Activated T-cell treated with anti-CD3 and anti-CD28 coated beads for 1 hour (primary cell): ENCODE data around the gene KRTAP12-3.
"Not testable (repeated sequence)": the region's sequence is repeated elsewhere in the genome, so short reads cannot be mapped to it uniquely, and the experiment has no call there.

ENCODE experiments used
- DNase-seq: peaks from one replicate; pipeline ENCODE4 v3.0.0-alpha.2; 2020; ENCODE audit warnings: low read depth

KRTAP12-3 gene

DNA sequence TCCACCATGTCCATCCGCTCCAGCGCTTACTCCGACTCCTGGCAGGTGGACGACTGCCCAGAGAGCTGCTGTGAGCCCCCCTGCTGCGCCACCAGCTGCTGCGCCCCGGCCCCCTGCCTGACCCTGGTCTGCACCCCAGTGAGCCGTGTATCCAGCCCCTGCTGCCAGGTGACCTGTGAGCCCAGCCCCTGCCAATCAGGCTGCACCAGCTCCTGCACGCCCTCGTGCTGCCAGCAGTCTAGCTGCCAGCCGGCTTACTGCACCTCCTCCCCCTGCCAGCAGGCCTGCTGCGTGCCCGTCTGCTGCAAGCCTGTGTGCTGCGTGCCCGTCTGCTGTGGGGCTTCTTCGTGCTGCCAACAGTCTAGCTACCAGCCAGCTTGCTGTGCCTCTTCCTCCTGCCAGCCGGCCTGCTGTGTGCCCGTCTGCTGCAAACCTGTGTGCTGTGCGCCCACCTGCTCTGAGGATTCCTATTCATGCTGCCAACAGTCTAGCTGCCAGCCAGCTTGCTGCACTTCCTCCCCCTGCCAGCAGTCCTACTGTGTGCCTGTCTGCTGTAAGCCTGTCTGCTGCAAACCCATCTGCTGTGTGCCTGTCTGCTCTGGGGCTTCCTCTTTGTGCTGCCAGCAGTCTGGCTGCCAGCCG lies 30.4 kb upstream of the KRTAP12-3 start:
- not testable (repeated sequence) for DNase-seq

DNA sequence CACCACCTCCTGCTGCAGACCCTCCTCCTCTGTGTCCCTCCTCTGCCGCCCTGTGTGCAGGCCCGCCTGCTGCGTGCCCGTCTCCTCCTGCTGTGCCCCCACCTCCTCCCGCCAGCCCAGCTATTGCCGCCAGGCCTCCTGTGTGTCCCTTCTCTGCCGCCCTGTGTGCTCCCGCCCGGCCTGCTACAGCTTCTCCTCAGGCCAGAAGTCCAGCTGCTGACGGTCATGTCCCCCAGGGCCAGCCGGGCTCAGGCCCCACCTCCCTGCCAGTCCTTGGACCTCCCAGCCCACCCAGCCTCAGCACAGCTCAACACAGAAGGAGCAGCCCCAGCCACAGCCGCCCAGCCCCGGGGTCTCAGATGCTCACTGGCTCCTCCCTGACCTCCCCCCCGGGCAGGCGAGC lies 29.9 kb upstream of the KRTAP12-3 start:
- DNase-seq, result not testable (repeated sequence)

DNA sequence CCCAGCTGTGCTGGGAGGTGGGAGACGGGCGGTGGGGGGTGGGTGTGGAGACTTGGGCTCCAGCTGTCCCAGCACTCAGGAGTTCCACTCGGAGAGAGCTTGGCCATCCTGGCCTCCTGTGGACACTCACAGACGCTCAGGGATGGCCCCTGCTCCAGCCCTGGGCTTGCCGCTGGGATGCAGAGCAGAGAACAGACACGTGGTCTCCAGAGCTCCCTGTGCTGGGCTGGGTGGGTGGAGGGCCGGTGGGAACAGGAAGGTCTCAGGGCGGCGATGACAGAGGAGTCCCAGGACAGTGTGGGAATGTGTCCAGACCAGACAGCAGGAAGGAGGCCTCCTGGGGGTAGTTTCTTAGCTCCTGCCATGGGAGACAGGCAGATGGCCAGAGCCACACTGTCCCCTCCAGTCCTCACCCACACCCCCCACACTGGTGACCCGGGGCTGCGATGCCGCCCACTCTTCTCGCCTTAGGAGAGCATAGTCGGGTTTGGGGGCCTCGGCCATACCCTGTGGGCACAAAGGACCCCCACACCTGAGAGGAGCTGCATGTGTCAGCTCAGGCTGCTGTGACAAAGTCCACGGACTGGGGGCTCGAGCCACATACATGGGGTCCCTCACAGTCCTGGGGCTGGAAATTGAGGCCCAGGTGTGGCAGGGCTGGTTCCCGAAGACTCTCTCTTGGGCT lies 28.9 kb upstream of the KRTAP12-3 start:
- DNase-seq, result no peak

DNA sequence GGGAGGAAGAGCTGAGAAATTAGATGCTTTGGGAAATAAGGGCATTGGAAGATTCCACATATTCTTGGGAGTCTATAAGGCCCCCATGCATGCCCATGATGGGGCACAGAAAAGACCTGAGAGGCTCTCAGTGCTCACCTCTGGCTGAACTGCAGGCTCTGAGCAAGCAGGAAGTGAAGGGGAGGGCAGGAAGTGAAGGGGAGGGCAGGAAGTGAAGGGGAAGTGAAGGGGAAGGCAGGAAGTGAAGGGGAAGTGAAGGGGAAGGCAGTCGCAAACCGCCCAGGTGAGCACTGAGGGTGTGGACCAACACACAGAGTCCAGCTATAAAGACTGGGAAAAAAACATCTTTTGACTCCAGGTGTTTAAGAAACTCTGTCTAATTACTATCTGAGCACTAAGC lies 27.3 kb upstream of the KRTAP12-3 start:
- DNase-seq, result no peak

DNA sequence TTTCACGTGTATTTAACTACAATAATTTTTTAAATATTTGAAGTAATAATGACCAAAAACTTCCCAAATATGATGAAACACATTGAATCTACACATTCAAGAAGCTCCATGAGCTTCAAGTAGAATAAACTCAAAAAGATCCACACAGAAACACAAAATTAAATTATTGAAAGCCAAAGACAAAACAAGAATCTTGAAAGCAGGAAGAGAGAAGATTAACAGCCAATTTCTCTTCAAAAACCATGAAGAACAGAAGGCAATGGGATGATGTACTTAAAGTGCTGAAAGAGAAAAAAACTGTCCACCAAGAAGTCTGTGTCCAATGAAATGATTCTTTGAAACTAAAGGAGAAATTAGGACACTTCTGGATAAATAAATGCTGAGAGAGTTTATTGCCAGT lies 25.7 kb upstream of the KRTAP12-3 start:
- DNase-seq, result no peak

DNA sequence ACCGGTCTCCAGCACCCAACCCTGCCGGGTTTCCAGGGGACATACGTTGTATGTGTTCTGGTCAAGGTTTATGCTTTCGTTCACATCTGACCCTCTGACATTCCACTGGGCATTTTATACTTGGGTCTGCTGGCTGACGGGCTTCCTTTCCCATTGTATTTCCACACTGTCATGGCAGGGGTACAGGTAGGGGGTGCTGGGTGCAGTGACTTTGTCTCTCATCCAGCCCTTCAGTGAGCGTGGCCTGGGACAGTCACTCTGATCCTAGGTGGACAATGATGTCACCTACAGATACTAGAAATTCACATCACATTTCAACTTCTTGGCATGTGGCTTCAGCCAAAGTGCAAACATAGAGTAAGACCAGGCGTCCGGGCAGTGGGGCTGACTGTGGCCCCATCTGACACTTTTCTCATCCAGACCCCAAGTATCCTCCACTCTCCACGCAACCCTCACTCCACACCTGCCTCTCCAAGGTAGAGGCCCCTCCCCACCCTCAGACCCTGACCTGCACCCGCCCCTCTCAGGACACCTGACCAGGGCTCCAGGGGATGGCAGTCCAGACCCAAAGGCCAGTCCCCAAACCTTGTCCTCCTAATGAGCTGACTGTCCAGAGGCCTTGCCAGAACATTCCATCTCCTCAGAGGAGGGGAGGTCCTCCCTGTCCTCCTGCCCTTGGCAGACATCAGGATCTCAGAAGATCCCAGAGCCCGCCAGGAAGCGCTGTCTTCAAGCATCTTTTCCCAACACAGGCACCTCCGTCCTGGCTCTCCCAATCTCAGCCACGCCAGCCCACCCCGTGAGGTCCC lies 21.3 kb upstream of the KRTAP12-3 start:
- DNase-seq, result no peak

DNA sequence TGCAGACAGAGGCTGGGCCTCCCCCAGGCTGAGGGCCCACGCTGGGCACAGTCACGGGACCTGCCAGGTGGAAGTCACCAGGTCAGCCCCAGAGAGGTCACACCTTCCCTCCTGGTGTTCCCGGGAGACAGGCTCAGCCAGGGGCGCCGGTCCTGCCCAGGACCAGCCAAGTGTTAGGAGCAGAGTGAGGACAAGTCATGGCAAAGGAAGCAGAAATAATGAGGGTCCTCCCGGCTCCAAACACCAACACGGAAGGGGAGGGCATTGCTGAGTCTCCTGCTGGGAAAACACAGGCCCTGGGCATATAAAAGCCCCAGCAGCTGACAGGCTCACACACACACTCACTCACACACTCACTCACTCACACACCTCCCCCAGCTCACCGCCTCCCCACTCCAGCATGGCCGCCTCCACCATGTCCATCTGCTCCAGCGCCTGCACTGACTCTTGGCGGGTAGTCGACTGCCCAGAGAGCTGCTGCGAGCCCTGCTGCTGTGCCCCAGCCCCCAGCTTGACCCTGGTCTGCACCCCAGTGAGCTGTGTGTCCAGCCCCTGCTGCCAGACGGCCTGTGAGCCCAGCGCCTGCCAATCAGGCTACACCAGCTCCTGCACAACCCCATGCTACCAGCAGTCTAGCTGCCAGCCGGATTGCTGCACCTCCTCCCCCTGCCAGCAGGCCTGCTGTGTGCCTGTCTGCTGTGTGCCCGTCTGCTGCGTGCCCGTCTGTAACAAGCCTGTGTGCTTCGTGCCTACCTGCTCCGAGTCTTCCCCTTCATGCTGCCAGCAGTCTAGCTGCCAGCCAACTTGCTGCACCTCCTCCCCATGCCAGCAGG lies 20.5 kb upstream of the KRTAP12-3 start, which contains the start of gene KRTAP10-10:
TSS of gene KRTAP10-10 (plus strand) at position 339 of the 833 bp plus-strand sequence. CDS start at position 401, 62 bp downstream.
- no peak for DNase-seq

DNA sequence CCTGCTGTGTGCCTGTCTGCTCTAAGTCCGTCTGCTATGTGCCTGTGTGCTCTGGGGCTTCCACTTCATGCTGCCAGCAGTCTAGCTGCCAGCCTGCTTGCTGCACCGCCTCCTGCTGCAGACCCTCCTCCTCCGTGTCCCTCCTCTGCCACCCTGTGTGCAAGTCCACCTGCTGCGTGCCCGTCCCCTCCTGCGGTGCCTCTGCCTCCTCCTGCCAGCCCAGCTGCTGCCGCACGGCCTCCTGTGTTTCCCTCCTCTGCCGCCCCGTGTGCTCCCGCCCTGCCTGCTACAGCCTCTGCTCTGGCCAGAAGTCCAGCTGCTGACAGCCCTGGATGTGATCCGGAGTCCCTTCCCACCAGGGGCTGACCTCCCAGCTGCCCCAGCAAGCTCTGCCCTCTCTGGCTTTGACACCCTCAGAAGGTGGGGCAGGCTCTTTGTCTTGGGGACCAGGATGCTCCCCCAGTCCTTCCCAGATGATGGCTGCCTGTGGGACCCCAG lies 19.8 kb upstream of the KRTAP12-3 start:
- DNase-seq, result not testable (repeated sequence)

GRCh38 chr21:44638506-44639330 lies 19.0 kb upstream of the KRTAP12-3 start:
- DNase-seq, result not testable (repeated sequence)

DNA sequence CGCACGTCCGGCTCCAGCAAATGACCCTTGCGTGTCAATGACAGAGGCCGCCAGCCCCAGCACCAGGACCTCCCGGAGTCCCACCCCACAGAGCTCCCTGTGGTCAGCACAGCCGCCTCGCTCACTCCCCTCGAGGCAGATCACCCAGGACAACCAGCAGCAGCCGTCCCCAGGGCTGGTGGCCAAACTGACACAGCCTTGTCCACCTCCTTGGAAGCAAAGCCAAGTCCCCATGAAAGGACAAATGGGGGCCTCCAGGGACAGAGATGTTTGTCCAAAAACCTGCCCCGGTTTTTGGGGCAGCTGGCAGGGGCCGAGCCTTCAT lies 18.4 kb upstream of the KRTAP12-3 start:
- no peak for DNase-seq

- DNase-seq, result no peak
These were observed 17.0 kb upstream of the KRTAP12-3 start for GRCh38 chr21:44640761-44641160.

DNA sequence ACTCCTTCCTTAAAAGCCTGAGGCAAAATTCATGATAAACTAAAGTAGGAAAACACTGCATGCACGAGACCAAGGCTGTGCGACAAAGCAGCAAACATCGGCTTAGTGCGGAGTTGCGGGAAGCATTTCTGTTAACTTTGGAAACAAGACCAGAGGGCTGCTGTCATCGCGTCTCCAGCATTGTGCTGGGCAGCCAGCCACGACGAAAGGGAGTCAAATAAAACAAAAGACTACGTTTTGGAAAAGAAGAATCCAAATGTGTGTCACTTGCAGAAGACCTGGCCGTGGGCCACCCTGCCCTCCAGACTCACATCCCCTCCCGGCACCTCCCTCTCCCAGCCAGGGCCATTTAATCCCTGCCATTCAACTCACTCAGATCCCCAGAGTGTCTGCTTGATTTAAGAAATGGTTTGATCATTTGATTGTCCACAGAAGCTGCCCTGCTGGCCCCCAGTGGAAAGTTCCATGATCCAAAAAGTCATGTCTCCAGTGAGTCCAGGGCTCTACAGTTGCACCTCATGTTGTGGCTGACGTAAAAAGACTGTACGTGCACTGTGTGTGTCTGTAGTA lies 13.9 kb upstream of the KRTAP12-3 start:
- DNase-seq, result no peak

DNA sequence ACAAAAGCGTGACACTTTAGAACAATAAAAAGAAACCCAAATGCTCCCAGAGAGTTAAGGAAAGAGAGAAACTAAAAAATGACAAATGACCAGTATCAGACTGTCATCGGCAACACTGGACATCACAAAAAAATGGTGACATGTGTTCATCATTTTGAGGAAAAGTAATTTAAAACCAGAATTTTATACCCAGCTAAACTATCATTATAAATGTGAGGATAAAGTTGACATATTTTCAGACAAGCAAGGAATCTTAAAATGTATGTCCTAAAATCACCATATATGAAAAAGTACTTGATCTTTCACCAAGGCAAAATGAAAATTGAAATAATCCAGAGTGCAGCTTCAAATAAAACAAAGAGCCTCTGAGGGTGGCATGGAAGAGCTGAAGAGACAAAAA lies 12.9 kb upstream of the KRTAP12-3 start:
- DNase-seq, result no peak

GRCh38 chr21:44646366-44647221 lies 11.1 kb upstream of the KRTAP12-3 start, which contains the start of gene KRTAP10-11:
Gene KRTAP10-11, plus strand, starts transcription at chr21:44646414. Its CDS starts 45 bp downstream, at chr21:44646459.
- DNase-seq, result not testable (repeated sequence)

- no peak for DNase-seq
These were observed 10.5 kb upstream of the KRTAP12-3 start for GRCh38 chr21:44647222-44647552.

DNA sequence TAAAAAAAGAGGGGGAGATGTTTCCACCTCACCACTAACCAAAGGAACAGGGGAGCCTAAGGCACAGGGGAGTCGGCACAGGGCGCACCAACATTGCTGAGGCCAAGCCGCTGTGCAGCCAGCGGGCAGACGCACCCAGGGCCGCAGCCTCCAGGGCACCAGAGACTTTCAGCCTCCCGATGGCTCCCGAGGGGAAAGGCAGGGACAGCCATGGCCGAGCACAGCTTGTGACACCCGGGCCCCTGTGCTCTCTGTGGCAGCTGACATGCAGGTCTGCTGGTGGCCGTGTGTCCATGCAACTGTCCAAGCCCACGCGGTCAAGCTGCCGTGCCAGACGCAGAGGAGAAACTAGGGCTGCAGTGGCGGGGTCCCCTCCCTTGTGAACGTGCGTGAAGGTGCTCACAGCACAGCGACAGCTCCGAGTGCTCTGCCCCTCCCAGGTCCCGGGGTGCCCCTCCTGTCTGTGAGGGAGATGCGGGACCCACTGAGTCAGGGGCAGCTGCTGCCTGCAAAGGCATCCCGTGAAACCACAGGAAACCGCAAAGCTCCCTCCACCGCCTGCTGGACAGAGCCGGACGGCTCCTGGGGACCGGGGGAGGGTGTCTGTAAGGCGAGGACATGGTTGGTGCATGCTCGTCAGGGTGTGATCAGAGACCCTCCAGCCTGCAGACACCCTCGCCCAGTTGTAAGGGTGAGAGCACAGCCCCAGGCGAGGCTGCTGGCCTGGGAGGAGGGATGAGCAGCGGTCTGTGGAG lies 9.0 kb upstream of the KRTAP12-3 start:
- no peak for DNase-seq

GRCh38 chr21:44649521-44650100 lies 8.1 kb upstream of the KRTAP12-3 start:
- DNase-seq, result no peak

DNA sequence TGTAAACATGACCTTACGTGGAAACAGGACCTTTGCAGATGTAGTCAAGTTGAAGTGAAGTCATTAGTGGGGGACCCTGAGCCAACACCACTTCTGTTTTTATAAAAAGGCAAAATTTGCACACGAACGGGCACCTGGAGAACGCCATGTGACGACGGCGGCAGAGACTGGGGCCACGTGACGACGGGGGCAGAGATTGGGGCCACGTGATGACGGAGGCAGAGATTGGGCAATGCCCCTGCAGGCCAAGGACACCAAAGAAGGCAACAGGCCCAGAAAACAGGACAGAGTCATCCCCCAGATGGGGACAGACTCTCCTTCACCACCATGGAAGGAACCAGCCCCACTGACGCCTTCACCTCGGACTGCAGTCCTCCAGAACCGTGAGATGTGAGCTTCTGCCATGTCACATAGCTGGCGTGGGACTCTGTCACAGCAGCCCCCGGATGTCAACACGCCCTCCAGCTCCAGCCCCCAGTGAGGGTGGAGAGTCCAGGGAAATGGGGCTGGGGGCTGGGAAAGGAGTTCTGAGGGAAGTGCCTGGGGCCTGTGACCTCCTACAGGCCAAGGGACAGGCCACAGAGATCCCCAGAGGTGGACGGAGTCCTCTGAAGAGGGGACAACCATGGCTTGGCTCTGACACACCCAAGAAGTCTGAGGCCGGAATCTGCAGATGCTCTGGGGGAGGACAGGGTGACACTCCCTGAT lies 7.3 kb upstream of the KRTAP12-3 start:
- DNase-seq, result no peak
